Rectal smooth muscle tissue (tissue), 1 donor: Measurements from ENCODE around the gene S1PR4.
"Not testable (repeated sequence)": the region's sequence is repeated elsewhere in the genome, so short reads cannot be mapped to it uniquely, and the experiment has no call there.

Experiments
- H3K27ac ChIP-seq: one replicate; pipeline ENCODE4 v1.7.0; 2013; ENCODE audit warnings: low read depth, low read length, inconsistent platforms
- H3K27me3 ChIP-seq: one replicate; pipeline ENCODE4 v1.7.0; 2013; ENCODE audit warnings: low read length; ENCODE audit not compliant: control insufficient read depth, insufficient read depth
- H3K36me3 ChIP-seq: one replicate; pipeline ENCODE4 v1.7.0; 2013; ENCODE audit warnings: low read length; ENCODE audit not compliant: control insufficient read depth, insufficient read depth
- H3K4me1 ChIP-seq: one replicate; pipeline ENCODE4 v1.7.0; 2013; ENCODE audit warnings: low read length; ENCODE audit not compliant: control insufficient read depth, insufficient read depth
- H3K4me3 ChIP-seq: one replicate; pipeline ENCODE4 v1.7.0; 2013; ENCODE audit warnings: low read length
- H3K9ac ChIP-seq: one replicate; pipeline ENCODE4 v1.7.0; 2013; ENCODE audit warnings: low read length

S1PR4 gene

GRCh38 chr19:3196064-3196932 lies 17.7 kb downstream of the S1PR4 start:
- Histone ChIP-seq H3K9ac (no peak overlapping the region), H3K36me3 (peaks cover 5% of the 10 kb centered on the region), H3K4me1 (no peaks in the 10 kb centered on the region)

GRCh38 chr19:3196933-3197205 lies 18.3 kb downstream of the S1PR4 start:
- peaks cover 3% of the 10 kb centered on the region for H3K36me3 ChIP-seq
- no peak overlapping the region for H3K27ac ChIP-seq
- H3K27me3 ChIP-seq, result no peaks in the 10 kb centered on the region
- no peak overlapping the region for H3K4me3 ChIP-seq
- no peak overlapping the region for H3K9ac ChIP-seq
- H3K4me1 ChIP-seq, result no peaks in the 10 kb centered on the region

More at GRCh38 chr19:3196064-3196932, 17.7 kb downstream of the S1PR4 start:
- Histone ChIP-seq H3K4me3 (no peak overlapping the region), H3K27ac (no peak overlapping the region), H3K27me3 (no peaks in the 10 kb centered on the region)

- Histone ChIP-seq H3K27ac (no peak overlapping the region), H3K36me3 (peaks cover 3% of the 10 kb centered on the region), H3K4me3 (no peak overlapping the region), H3K27me3 (no peaks in the 10 kb centered on the region), H3K4me1 (no peaks in the 10 kb centered on the region), H3K9ac (no peak overlapping the region)
These were observed 20.5 kb downstream of the S1PR4 start for GRCh38 chr19:3198901-3199700.

GRCh38 chr19:3201072-3201700 lies 22.6 kb downstream of the S1PR4 start:
- Histone ChIP-seq H3K4me1 (no peaks in the 10 kb centered on the region), H3K27me3 (no peaks in the 10 kb centered on the region), H3K9ac (no peak overlapping the region), H3K27ac (no peak overlapping the region), H3K36me3 (peaks cover 6% of the 10 kb centered on the region), H3K4me3 (no peak overlapping the region)

GRCh38 chr19:3201911-3202310 lies 23.3 kb downstream of the S1PR4 start:
- Histone ChIP-seq H3K27me3 (no peaks in the 10 kb centered on the region), H3K27ac (no peak overlapping the region), H3K9ac (no peak overlapping the region), H3K4me1 (no peaks in the 10 kb centered on the region), H3K36me3 (peaks cover 3% of the 10 kb centered on the region), H3K4me3 (no peak overlapping the region)

- peaks cover 3% of the 10 kb centered on the region for H3K36me3 ChIP-seq
- H3K4me1 ChIP-seq, result no peaks in the 10 kb centered on the region
- no peak overlapping the region for H3K9ac ChIP-seq
- H3K27me3 ChIP-seq, result no peaks in the 10 kb centered on the region
- H3K4me3 ChIP-seq, result no peak overlapping the region
- no peak overlapping the region for H3K27ac ChIP-seq
These were observed 23.8 kb downstream of the S1PR4 start for GRCh38 chr19:3202346-3202745.

- not testable (repeated sequence) for H3K9ac ChIP-seq, H3K4me1 ChIP-seq, H3K4me3 ChIP-seq, H3K27me3 ChIP-seq, H3K36me3 ChIP-seq, H3K27ac ChIP-seq
These were observed 24.3 kb downstream of the S1PR4 start for GRCh38 chr19:3202895-3203294.

GRCh38 chr19:3203805-3204645 lies 25.5 kb downstream of the S1PR4 start:
- peaks cover 3% of the 10 kb centered on the region for H3K36me3 ChIP-seq
- no peak overlapping the region for H3K27ac ChIP-seq

GRCh38 chr19:3204646-3205275 lies 26.2 kb downstream of the S1PR4 start:
- H3K4me1 ChIP-seq, result no peaks in the 10 kb centered on the region
- H3K36me3 ChIP-seq, result peaks cover 3% of the 10 kb centered on the region
- no peak overlapping the region for H3K27ac ChIP-seq
- H3K4me3 ChIP-seq, result no peak overlapping the region
- H3K27me3 ChIP-seq, result no peaks in the 10 kb centered on the region
- no peak overlapping the region for H3K9ac ChIP-seq

More at GRCh38 chr19:3203805-3204645, 25.5 kb downstream of the S1PR4 start:
- no peak overlapping the region for H3K4me3 ChIP-seq
- no peaks in the 10 kb centered on the region for H3K4me1 ChIP-seq
- H3K27me3 ChIP-seq, result no peaks in the 10 kb centered on the region
- H3K9ac ChIP-seq, result no peak overlapping the region

GRCh38 chr19:3206216-3206953 lies 27.8 kb downstream of the S1PR4 start:
- Histone ChIP-seq H3K9ac (no peak overlapping the region), H3K27me3 (no peaks in the 10 kb centered on the region), H3K4me3 (no peak overlapping the region), H3K4me1 (no peaks in the 10 kb centered on the region), H3K36me3 (peaks cover 3% of the 10 kb centered on the region), H3K27ac (no peak overlapping the region)
